Activated CD4-positive, alpha-beta memory T cell treated with anti-CD3 and anti-CD28 coated beads for 36 hours (primary cell): ENCODE results near the gene MAP3K12. TPM values are rescaled to one million over a fixed set of nuclear protein-coding genes. Genes with fewer than 3 reads are reported as not detected.

Source experiments
- CTCF ChIA-PET: fragments of 350-600 bp; sonication (Branson Sonifier 250); formaldehyde crosslinking; loops from one replicate; lab custom pipeline; 2021; ENCODE audit warnings: antibody characterized with exemption, inconsistent platforms; lab: Charles Lee
- POLR2A ChIA-PET: fragments of 350-600 bp; sonication (Branson Sonifier 250); formaldehyde crosslinking; loops from one replicate; lab custom pipeline; 2021; ENCODE audit warnings: antibody characterized with exemption; lab: Charles Lee
- DNase-seq: peaks from one replicate; pipeline ENCODE4 v3.0.0-alpha.2; 2020
- H3K27ac Mint-ChIP-seq: one replicate; pipeline ENCODE4 v1.8.0; 2021; ENCODE audit warnings: mixed read lengths
- H3K27me3 Mint-ChIP-seq: one replicate; pipeline ENCODE4 v1.8.0; 2021; ENCODE audit warnings: mixed read lengths
- H3K36me3 Mint-ChIP-seq: one replicate; pipeline ENCODE4 v1.8.0; 2021; ENCODE audit warnings: mixed read lengths
- H3K4me1 Mint-ChIP-seq: one replicate; pipeline ENCODE4 v1.8.0; 2021; ENCODE audit warnings: low read depth, mixed read lengths
- H3K4me3 Mint-ChIP-seq: one replicate; pipeline ENCODE4 v1.8.0; 2021; ENCODE audit warnings: mild to moderate bottlenecking, mixed read lengths
- H3K9me3 Mint-ChIP-seq: one replicate; pipeline ENCODE4 v1.8.0; 2021; ENCODE audit warnings: mixed read lengths
- intact Hi-C: fragments of 100-400 bp; cut with micrococcal nuclease; formaldehyde crosslinking; loops from one replicate; pipeline ENCODE4 v1.15.1; 2023
- total RNA-seq, 2 experiments: library from RNA; stranded (reverse); gene quantifications; one replicate each; pipeline ENCODE4 v1.2.3, GENCODE V29; 2021

MAP3K12 gene
- total RNA-seq, 2 experiments from 2014 or later, result 13.0 to 14.7 TPM

- H3K9me3 Mint-ChIP-seq, result no peaks in the 10 kb centered on the region
- ChIA-PET CTCF (interaction anchor here (1.0 to 2.9 kb wide), 6 partner anchors 9 to 129 kb away, joined by 3 to 9 read pairs (median 4); partner anchors contain the start of gene NPFF), POLR2A (interaction anchor here (0.8 to 2.4 kb wide), 4 partner anchors 14 to 129 kb away, joined by 3 to 11 read pairs (median 4); partner anchors contain the start of genes MAP3K12 and TARBP2)
- H3K27ac Mint-ChIP-seq, result no peak overlapping the region
- intact Hi-C loops, result no loop called here
- no peak overlapping the region for H3K4me3 Mint-ChIP-seq
- H3K36me3 Mint-ChIP-seq, result peaks cover 56% of the 10 kb centered on the region
- H3K27me3 Mint-ChIP-seq, result no peaks in the 10 kb centered on the region
- H3K4me1 Mint-ChIP-seq, result peaks cover 26% of the 10 kb centered on the region
- no peak for DNase-seq
Observed at GRCh38 chr12:53480491-53481442, 18.5 kb downstream of the MAP3K12 start.

DNA sequence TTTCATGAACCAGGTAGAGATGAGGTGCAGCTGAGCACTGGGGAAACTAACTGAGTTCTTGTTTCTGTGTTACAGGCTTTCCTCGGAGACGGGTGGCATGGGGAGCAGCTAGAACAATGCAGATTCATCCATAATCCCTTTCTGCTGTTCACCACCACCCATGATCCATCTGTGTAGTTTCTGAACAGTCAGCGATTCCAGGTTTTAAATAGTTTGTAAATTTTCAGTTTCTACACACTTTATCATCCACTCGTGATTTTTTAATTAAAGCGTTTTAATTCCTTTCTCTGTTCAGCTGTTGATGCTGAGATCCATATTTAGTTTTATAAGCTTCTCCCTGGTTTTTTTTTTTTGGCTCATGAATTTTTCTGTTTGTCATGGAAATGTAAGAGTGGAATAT, 19.9 kb downstream of the MAP3K12 start:
- H3K9me3 Mint-ChIP-seq, result no peaks in the 10 kb centered on the region
- intact Hi-C loops, result no loop called here
- peaks cover 39% of the 10 kb centered on the region for H3K4me1 Mint-ChIP-seq
- ChIA-PET CTCF (interaction anchor here (0.9 to 1.2 kb wide), 3 partner anchors 21 to 127 kb away, joined by 3 to 4 read pairs (median 4); partner anchors contain the start of gene PRR13), POLR2A (interaction anchor here (0.8 kb wide), 1 partner anchor 20 kb away, joined by 3 read pairs; no protein-coding TSS in a partner anchor)
- no peak overlapping the region for H3K4me3 Mint-ChIP-seq
- peak overlapping the region; percentile 56 for H3K27ac Mint-ChIP-seq
- no peaks in the 10 kb centered on the region for H3K27me3 Mint-ChIP-seq
- no peak for DNase-seq
- peaks cover 56% of the 10 kb centered on the region for H3K36me3 Mint-ChIP-seq

DNA sequence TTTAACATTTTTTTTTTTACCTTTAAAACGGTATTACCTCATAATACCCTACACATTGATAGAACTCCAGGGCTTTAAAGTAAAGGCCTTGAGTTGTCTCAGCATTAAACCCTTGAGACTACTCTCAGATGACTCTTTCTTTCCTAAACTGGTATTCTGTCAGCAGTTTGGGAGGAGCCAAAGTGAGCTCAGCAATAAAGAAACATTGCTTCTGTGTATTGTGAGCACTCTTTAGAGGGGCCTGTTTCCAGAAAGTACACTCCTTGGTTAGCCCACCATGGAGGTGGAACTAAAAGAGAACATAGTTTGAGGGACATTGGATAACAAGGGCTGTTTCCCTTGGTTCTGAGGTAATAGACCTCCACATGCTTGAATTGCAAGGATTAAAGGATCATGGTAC, 20.4 kb downstream of the MAP3K12 start:
- Mint-ChIP-seq H3K9me3 (no peaks in the 10 kb centered on the region), H3K36me3 (peaks cover 57% of the 10 kb centered on the region), H3K4me1 (peaks cover 44% of the 10 kb centered on the region), H3K27ac (peak overlapping the region; percentile 56), H3K4me3 (no peak overlapping the region), H3K27me3 (no peaks in the 10 kb centered on the region)
- ChIA-PET POLR2A (interaction anchor here (0.6 to 7.7 kb wide), 4 partner anchors 13 to 111 kb away, joined by 3 to 53 read pairs (median 4); no protein-coding TSS in a partner anchor), CTCF (interaction anchor here (0.7 to 3.0 kb wide), 5 partner anchors 10 to 127 kb away, joined by 3 to 22 read pairs (median 4); partner anchors contain the start of genes NPFF and PRR13)
- DNase-seq, result no peak
- intact Hi-C loops, result no loop called here

DNA sequence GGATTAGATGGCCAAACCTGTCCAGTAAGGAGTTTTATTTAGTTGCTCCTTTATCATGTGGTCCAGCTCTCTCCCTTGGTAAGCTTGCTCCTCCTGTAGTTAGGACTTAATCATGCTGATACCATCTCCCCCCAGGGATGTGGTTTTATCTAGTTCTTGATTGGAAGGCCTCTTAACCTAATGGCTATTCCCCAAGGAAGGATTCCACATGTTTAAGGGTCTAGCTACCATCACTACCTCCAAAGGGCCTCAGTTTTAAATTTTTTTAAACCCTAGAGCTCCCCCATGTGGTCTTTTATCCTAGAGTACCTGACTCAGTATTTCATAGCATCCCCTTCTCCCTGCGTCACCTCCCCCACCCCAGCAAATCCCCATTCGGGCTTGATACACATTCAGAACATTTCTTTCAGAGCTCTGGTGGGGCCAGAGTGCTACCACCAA, 22.5 kb downstream of the MAP3K12 start:
- ChIA-PET POLR2A (interaction anchor here (0.9 to 7.7 kb wide), 4 partner anchors 12 to 32 kb away, joined by 3 to 53 read pairs (median 4); partner anchors contain the start of gene TARBP2), CTCF (interaction anchor here (0.6 to 3.0 kb wide), 19 partner anchors 11 to 317 kb away, joined by 3 to 22 read pairs (median 4); partner anchors contain the start of genes AAAS, NPFF and TARBP2)
- H3K27me3 Mint-ChIP-seq, result no peaks in the 10 kb centered on the region
- H3K36me3 Mint-ChIP-seq, result peaks cover 63% of the 10 kb centered on the region
- no peak for DNase-seq
- H3K9me3 Mint-ChIP-seq, result no peaks in the 10 kb centered on the region
- H3K4me1 Mint-ChIP-seq, result peaks cover 60% of the 10 kb centered on the region
- intact Hi-C loops, result no loop called here
- H3K4me3 Mint-ChIP-seq, result no peak overlapping the region
- peak overlapping the region; percentile 94 for H3K27ac Mint-ChIP-seq

GRCh38 chr12:53474819-53475218, 24.4 kb downstream of the MAP3K12 start:
- Mint-ChIP-seq H3K4me3 (peak overlapping the region; percentile 45), H3K27me3 (no peaks in the 10 kb centered on the region), H3K27ac (peak overlapping the region; percentile 94), H3K9me3 (no peaks in the 10 kb centered on the region), H3K36me3 (peaks cover 75% of the 10 kb centered on the region), H3K4me1 (peaks cover 69% of the 10 kb centered on the region)
- DNase-seq, result no peak
- POLR2A ChIA-PET, result interaction anchor here (1.2 to 7.7 kb wide), 7 partner anchors 8 to 150 kb away, joined by 3 to 53 read pairs (median 8); partner anchors contain the start of gene PRR13
- intact Hi-C loops, result loop anchor here (2.0 kb wide), 1 partner anchor 22 kb away; the partner anchor contains the start of gene PCBP2
- CTCF ChIA-PET, result interaction anchor here (0.6 to 2.9 kb wide), 12 partner anchors 10 to 151 kb away, joined by 3 to 19 read pairs (median 4); partner anchors contain the start of gene TARBP2

DNA sequence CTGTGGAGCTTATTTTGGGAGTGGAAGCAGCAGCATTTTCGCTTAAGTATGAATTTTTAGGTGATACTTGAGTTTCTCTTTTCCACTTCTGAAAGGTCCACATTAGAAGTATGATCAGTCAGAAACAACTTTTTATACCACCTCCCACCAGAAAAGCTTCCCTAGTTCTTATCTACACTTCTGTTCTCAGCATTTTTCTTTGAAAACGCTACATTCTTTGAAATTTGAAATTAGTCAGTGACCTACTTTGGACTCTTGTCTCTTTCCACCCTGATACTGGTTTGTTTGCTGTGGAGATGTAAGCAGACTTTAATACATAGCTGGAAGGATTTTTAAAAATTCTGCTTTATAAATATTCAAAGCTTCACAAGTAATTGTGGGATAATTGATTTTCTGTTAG, 25.2 kb downstream of the MAP3K12 start:
- peak overlapping the region; percentile 94 for H3K27ac Mint-ChIP-seq
- H3K27me3 Mint-ChIP-seq, result no peaks in the 10 kb centered on the region
- peaks cover 68% of the 10 kb centered on the region for H3K4me1 Mint-ChIP-seq
- POLR2A ChIA-PET, result interaction anchor here (0.8 to 7.7 kb wide), 9 partner anchors 9 to 149 kb away, joined by 3 to 53 read pairs (median 5); partner anchors contain the start of gene PRR13
- CTCF ChIA-PET, result interaction anchor here (0.6 to 2.7 kb wide), 8 partner anchors 10 to 130 kb away, joined by 3 to 17 read pairs (median 4); partner anchors contain the start of genes SP1 and TARBP2
- no peak for DNase-seq
- H3K36me3 Mint-ChIP-seq, result peaks cover 76% of the 10 kb centered on the region
- H3K4me3 Mint-ChIP-seq, result no peak overlapping the region
- intact Hi-C loops, result loop anchor here (2.0 kb wide), 1 partner anchor 21 kb away; the partner anchor contains the start of gene PCBP2
- H3K9me3 Mint-ChIP-seq, result no peaks in the 10 kb centered on the region

GRCh38 chr12:53472056-53472582, 27.1 kb downstream of the MAP3K12 start:
- Mint-ChIP-seq H3K27ac (peak overlapping the region; percentile 26), H3K27me3 (no peaks in the 10 kb centered on the region), H3K9me3 (no peaks in the 10 kb centered on the region), H3K36me3 (peaks cover 80% of the 10 kb centered on the region), H3K4me1 (peaks cover 57% of the 10 kb centered on the region), H3K4me3 (no peak overlapping the region)
- ChIA-PET POLR2A (interaction anchor here (1.5 to 7.7 kb wide), 2 partner anchors 12 to 18 kb away, joined by 6 to 53 read pairs; no protein-coding TSS in a partner anchor), CTCF (interaction anchor here (1.3 kb wide), 1 partner anchor 10 kb away, joined by 4 read pairs; no protein-coding TSS in a partner anchor)
- intact Hi-C loops, result no loop called here
- no peak for DNase-seq

- intact Hi-C loops, result no loop called here
- POLR2A ChIA-PET, result interaction anchor here (1.0 kb wide), 1 partner anchor 9 kb away, joined by 7 read pairs; no protein-coding TSS in a partner anchor
- Mint-ChIP-seq H3K4me1 (peaks cover 37% of the 10 kb centered on the region), H3K27me3 (no peaks in the 10 kb centered on the region), H3K27ac (no peak overlapping the region), H3K4me3 (no peak overlapping the region), H3K36me3 (peaks cover 75% of the 10 kb centered on the region), H3K9me3 (no peaks in the 10 kb centered on the region)
- no peak for DNase-seq
- CTCF ChIA-PET, result no interaction called here
Observed at GRCh38 chr12:53468282-53468681, 31.0 kb downstream of the MAP3K12 start.

DNA sequence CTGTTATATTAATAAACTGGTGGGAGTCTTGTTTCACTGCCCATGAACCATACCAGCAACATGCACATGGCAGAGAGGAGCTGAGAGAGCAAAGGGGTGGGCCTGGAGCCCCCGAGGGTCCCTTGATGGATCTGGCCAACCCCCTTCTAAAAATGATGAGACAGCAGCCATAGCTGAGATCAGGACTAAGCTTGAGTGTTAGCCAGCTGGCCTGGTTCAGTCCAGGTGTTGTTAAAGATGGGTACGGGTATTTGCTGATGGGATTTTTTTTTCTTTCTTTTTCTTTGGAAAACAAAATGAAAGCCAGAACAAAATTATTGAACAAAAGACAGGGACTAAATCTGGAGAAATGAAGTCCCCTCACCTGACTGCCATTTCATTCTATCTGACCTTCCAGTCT, 31.4 kb downstream of the MAP3K12 start:
- peaks cover 78% of the 10 kb centered on the region for H3K36me3 Mint-ChIP-seq
- no peaks in the 10 kb centered on the region for H3K9me3 Mint-ChIP-seq
- no peak overlapping the region for H3K27ac Mint-ChIP-seq
- CTCF ChIA-PET, result no interaction called here
- H3K4me1 Mint-ChIP-seq, result peaks cover 38% of the 10 kb centered on the region
- no peak overlapping the region for H3K4me3 Mint-ChIP-seq
- POLR2A ChIA-PET, result interaction anchor here (1.0 to 1.2 kb wide), 2 partner anchors 8 to 9 kb away, joined by 3 to 7 read pairs; no protein-coding TSS in a partner anchor
- intact Hi-C loops, result no loop called here
- no peaks in the 10 kb centered on the region for H3K27me3 Mint-ChIP-seq
- DNase-seq, result no peak

GRCh38 chr12:53467082-53467481, 32.2 kb downstream of the MAP3K12 start:
- ChIA-PET POLR2A (interaction anchor here (1.0 to 1.3 kb wide), 4 partner anchors 8 to 16 kb away, joined by 3 to 7 read pairs (median 4); no protein-coding TSS in a partner anchor), CTCF (interaction anchor here (0.6 kb wide), 1 partner anchor 24 kb away, joined by 3 read pairs; no protein-coding TSS in a partner anchor)
- H3K27ac Mint-ChIP-seq, result peak overlapping the region; percentile 1
- no peak for DNase-seq
- intact Hi-C loops, result no loop called here
- H3K4me1 Mint-ChIP-seq, result peaks cover 36% of the 10 kb centered on the region
- no peaks in the 10 kb centered on the region for H3K27me3 Mint-ChIP-seq
- H3K9me3 Mint-ChIP-seq, result no peaks in the 10 kb centered on the region
- H3K36me3 Mint-ChIP-seq, result peaks cover 80% of the 10 kb centered on the region
- H3K4me3 Mint-ChIP-seq, result no peak overlapping the region

GRCh38 chr12:53466640-53467039, 32.6 kb downstream of the MAP3K12 start:
- Mint-ChIP-seq H3K27ac (peak overlapping the region; percentile 1), H3K4me3 (no peak overlapping the region), H3K4me1 (peaks cover 32% of the 10 kb centered on the region), H3K27me3 (no peaks in the 10 kb centered on the region), H3K36me3 (peaks cover 79% of the 10 kb centered on the region), H3K9me3 (no peaks in the 10 kb centered on the region)
- POLR2A ChIA-PET, result interaction anchor here (1.1 to 1.3 kb wide), 3 partner anchors 9 to 17 kb away, joined by 3 to 4 read pairs (median 3); no protein-coding TSS in a partner anchor
- DNase-seq, result no peak
- CTCF ChIA-PET, result no interaction called here
- intact Hi-C loops, result no loop called here
